Measurements from ENCODE around the gene HYAL3. TPM values are rescaled to one million over a fixed set of nuclear protein-coding genes. Genes with fewer than 3 reads are reported as not detected.
A peak's percentile ranks its signal among the peaks of the same experiment; 100 is the strongest.

The HYAL3 gene
- total RNA-seq, 1 experiment from 2014 or later = 2.9 TPM

- no peak for TF ChIP-seq ZNF512 (CRISPR knock-in tag; IDR thresholded peaks at IDR 0.05; ENCODE audit: borderline replicate concordance)
- TF ChIP-seq TEAD1 (CRISPR knock-in tag; IDR thresholded peaks at IDR 0.05) = 0 out of 2 replicates have a peak, but pooled peaks have one; percentile 67
These were observed 41.5 kb upstream of the HYAL3 start, which contains the start of gene RASSF1 (continued) for GRCh38 chr3:50340448-50341329.

- H3K9me3 Mint-ChIP-seq = no peaks in the 10 kb centered on the region
- no peak for ATAC-seq
- no peaks in the 10 kb centered on the region for H3K36me3 Mint-ChIP-seq
- H3K4me3 Mint-ChIP-seq = peak overlapping the region; percentile 95
- peaks cover 71% of the 10 kb centered on the region for H3K27me3 Mint-ChIP-seq (ENCODE audit: low read depth)
- CTCF ChIA-PET = interaction anchor here (1.0 to 1.7 kb wide), 7 partner anchors 37 to 272 kb away, joined by 3 to 6 read pairs (median 4); partner anchors contain the start of genes CISH, HYAL1 and IFRD2
- POLR2A ChIA-PET = no interaction called here
- no peak overlapping the region for H3K27ac Mint-ChIP-seq
- TF ChIP-seq ATF1 (CRISPR knock-in tag; IDR thresholded peaks at IDR 0.05) = no peak
- TF ChIP-seq NR2C2 (CRISPR knock-in tag; IDR thresholded peaks at IDR 0.05) = no peak
- TF ChIP-seq CTCF (IDR thresholded peaks at IDR 0.05) = no peak
- no peak for TF ChIP-seq IRF1 (CRISPR knock-in tag; IDR thresholded peaks at IDR 0.05)
- TF ChIP-seq HMGXB4 (CRISPR knock-in tag; IDR thresholded peaks at IDR 0.05) = no peak
- no peak for TF ChIP-seq ESRRA (CRISPR knock-in tag; IDR thresholded peaks at IDR 0.05; ENCODE audit: borderline replicate concordance)
- H3K4me1 Mint-ChIP-seq = peaks cover 33% of the 10 kb centered on the region
- no peak for DNase-seq (ENCODE audit: low spot score)
These were observed 40.9 kb upstream of the HYAL3 start for GRCh38 chr3:50340147-50340447.

GRCh38 chr3:50339485-50340146 lies 40.4 kb upstream of the HYAL3 start:
- Mint-ChIP-seq H3K36me3 (no peaks in the 10 kb centered on the region), H3K4me1 (peaks cover 33% of the 10 kb centered on the region), H3K4me3 (peak overlapping the region; percentile 95), H3K27me3 (ENCODE audit: low read depth) (peaks cover 66% of the 10 kb centered on the region), H3K9me3 (no peaks in the 10 kb centered on the region), H3K27ac (no peak overlapping the region)
- POLR2A ChIA-PET = no interaction called here
- no peak for TF ChIP-seq FOXP4 (CRISPR knock-in tag; IDR thresholded peaks at IDR 0.05)
- TF ChIP-seq ZNF121 (CRISPR knock-in tag; IDR thresholded peaks at IDR 0.05) = no peak
- TF ChIP-seq NR1H2 (CRISPR knock-in tag; IDR thresholded peaks at IDR 0.05) = no peak
- TF ChIP-seq E2F4 (CRISPR knock-in tag; IDR thresholded peaks at IDR 0.05; ENCODE audit: borderline replicate concordance, low read depth) = no peak
- TF ChIP-seq MXD4 (CRISPR knock-in tag; IDR thresholded peaks at IDR 0.05; ENCODE audit: borderline replicate concordance) = no peak
- TF ChIP-seq E2F1 (CRISPR knock-in tag; IDR thresholded peaks at IDR 0.05) = no peak
- TF ChIP-seq FOXJ3 (CRISPR knock-in tag; IDR thresholded peaks at IDR 0.05; ENCODE audit: borderline replicate concordance) = no peak
- no peak for TF ChIP-seq ERG (CRISPR knock-in tag; IDR thresholded peaks at IDR 0.05)
- TF ChIP-seq NFE2L1 (CRISPR knock-in tag; IDR thresholded peaks at IDR 0.05) = no peak
- no peak for TF ChIP-seq IRF2 (CRISPR knock-in tag; IDR thresholded peaks at IDR 0.05; ENCODE audit: borderline replicate concordance, low read depth)
- no peak for TF ChIP-seq ZNF416 (CRISPR knock-in tag; IDR thresholded peaks at IDR 0.05)
- ATAC-seq (no peak), DNase-seq (ENCODE audit: low spot score) (no peak)
- CTCF ChIA-PET = no interaction called here
